Duodenal mucosa (tissue), 2 donors: Measurements from ENCODE around the gene ERV3-1.
A peak's percentile ranks its signal among the peaks of the same experiment; 100 is the strongest.
"Not testable (repeated sequence)": the region's sequence is repeated elsewhere in the genome, so short reads cannot be mapped to it uniquely, and the experiment has no call there.

Source experiments
- H3K27ac ChIP-seq: one replicate; pipeline ENCODE4 v1.7.0; 2013; ENCODE audit warnings: low read depth, low read length
- H3K27me3 ChIP-seq, 2 donors: one replicate each; pipeline ENCODE4 v1.7.0; 2013; ENCODE audit warnings: low read length in 2 of 2, control low read depth in 1 of 2; ENCODE audit not compliant: insufficient read depth in 2 of 2, control insufficient read depth in 1 of 2
- H3K36me3 ChIP-seq, 2 donors: one replicate each; pipeline ENCODE4 v1.7.0; 2013; ENCODE audit warnings: low read length in 2 of 2, control low read depth in 1 of 2; ENCODE audit not compliant: insufficient read depth in 2 of 2, control insufficient read depth in 1 of 2
- H3K4me1 ChIP-seq, 2 donors: one replicate each; pipeline ENCODE4 v1.7.0; 2013; ENCODE audit warnings: low read length in 2 of 2, control low read depth in 1 of 2; ENCODE audit not compliant: insufficient read depth in 2 of 2, control insufficient read depth in 1 of 2
- H3K4me3 ChIP-seq, 2 donors: one replicate each; pipeline ENCODE4 v1.7.0; 2013; ENCODE audit warnings: low read length in 2 of 2, low read depth in 1 of 2
- H3K9ac ChIP-seq, 2 donors: one replicate each; pipeline ENCODE4 v1.7.0; 2013; ENCODE audit warnings: low read length in 2 of 2, low read depth in 1 of 2
- H3K9me3 ChIP-seq, 2 donors: one replicate each; pipeline ENCODE4 v1.7.0; 2013; ENCODE audit warnings: low read length in 2 of 2, control low read depth in 1 of 2; ENCODE audit not compliant: control insufficient read depth in 1 of 2

The ERV3-1 gene

DNA sequence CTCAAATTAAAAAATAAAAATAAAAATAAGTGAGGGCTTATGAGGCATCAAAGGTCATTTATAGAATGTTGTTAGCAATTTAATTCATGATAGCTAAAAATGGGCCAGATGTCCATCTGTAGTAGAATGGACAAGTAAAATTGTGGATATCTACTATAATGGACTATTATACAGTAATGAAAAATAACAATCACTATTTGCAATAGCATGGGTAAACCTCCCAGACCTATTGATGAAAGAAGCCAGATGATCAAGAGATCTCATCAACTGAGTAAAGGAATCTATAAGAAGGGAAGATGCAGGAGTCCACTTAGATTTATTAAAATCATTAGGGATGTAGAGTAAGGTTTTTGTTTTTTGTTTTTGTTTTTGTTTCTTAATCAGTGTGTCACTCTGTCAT lies 29.0 kb upstream of the ERV3-1 start:
- H3K36me3 ChIP-seq, H3K4me1 ChIP-seq, H3K27me3 ChIP-seq, H3K27ac ChIP-seq, H3K9me3 ChIP-seq, H3K9ac ChIP-seq, H3K4me3 ChIP-seq: not testable (repeated sequence)

DNA sequence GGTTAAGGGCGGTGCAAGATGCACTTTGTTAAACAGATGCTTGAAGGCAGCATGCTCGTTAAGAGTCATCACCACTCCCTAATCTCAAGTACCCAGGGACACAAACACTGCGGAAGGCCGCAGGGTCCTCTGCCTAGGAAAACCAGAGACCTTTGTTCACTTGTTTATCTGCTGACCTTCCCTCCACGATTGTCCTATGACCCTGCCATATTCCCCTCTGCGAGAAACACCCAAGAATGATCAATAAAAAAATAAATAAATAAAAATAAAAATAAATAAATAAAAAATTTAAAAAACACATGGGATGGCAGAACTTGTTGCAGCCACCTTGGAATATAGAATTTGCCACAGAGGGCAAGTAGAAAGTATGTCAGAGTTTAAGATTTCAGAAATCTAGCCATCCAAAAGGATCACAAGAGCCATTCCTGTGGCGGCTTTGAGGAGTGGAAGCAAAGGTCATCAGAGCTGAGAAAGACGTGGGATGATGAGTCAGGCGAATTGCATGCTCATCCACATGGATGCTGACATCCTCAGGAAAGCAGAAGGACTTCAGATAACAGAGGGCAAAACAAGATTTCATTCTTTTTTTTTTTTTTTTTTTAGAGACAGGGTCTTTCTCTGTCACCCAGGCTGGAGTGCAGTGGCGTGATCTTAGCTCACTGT lies 27.8 kb upstream of the ERV3-1 start:
- not testable (repeated sequence) for H3K36me3 ChIP-seq, H3K9me3 ChIP-seq, H3K4me1 ChIP-seq, H3K27me3 ChIP-seq, H3K27ac ChIP-seq, H3K9ac ChIP-seq, H3K4me3 ChIP-seq

DNA sequence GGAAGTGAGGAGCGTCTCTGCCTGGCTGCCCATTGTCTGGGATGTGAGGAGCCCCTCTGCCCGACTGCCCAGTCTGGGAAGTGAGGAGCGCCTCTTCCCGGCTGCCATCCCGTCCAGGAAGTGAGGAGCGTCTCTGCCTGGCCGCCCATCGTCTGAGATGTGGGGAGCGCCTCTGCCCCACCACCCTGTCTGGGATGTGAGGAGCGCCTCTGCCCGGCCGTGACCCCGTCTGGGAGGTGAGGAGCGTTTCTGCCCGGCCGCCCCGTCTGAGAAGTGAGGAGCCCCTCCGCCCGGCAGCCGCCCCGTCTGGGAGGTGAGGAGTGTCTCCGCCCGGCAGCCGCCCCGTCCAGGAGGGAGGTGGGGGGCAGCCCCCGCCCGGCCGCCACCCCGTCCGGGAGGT lies 26.9 kb upstream of the ERV3-1 start:
- not testable (repeated sequence) for H3K9ac ChIP-seq, H3K27ac ChIP-seq, H3K4me1 ChIP-seq, H3K27me3 ChIP-seq, H3K36me3 ChIP-seq, H3K4me3 ChIP-seq, H3K9me3 ChIP-seq

DNA sequence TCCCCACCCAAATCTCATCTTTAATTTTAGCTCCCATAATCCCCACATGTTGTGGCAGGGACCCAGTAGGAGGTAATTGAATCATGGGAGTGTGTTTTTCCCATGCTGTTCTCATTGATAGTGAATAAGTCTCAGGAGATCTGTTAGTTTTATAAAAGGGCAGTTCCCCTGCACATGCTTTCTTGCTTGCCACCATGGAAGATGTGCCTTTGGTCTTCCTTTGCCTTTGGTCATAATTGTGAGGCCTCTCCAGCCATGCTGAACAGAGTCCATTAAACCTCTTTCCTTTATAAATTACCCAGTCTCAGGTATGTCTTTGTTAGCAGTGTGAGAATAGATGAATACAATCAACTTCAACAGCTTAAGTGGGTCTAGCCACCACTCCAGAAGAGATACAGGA lies 18.5 kb upstream of the ERV3-1 start:
- H3K9me3 ChIP-seq = not testable (repeated sequence)

DNA sequence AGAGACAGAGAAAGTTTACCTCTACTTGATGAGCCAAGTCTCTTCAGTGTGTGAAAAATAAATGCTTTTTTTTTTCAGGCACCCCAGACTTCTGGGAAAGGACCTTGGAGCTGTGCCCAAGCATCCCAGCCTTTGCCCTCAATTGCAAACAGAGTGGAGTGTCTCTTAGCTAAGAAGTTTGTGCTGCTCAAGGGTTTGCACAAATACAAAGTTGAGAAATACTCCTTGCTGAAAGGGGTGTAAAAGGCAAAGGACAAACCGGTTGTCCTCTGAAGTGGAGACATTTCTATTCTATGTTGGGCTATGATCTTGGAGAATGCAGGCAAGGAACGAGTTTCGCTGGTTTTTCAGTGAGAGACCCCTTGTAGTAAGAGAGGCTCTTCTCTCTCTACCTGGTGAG lies 14.5 kb upstream of the ERV3-1 start:
- not testable (repeated sequence) for H3K27me3 ChIP-seq, H3K4me3 ChIP-seq, H3K4me1 ChIP-seq, H3K9ac ChIP-seq, H3K36me3 ChIP-seq, H3K9me3 ChIP-seq, H3K27ac ChIP-seq

More for the DNA sequence above, 18.5 kb upstream of the ERV3-1 start:
- H3K4me1 ChIP-seq, H3K36me3 ChIP-seq, H3K9ac ChIP-seq, H3K27ac ChIP-seq, H3K27me3 ChIP-seq, H3K4me3 ChIP-seq: not testable (repeated sequence)

DNA sequence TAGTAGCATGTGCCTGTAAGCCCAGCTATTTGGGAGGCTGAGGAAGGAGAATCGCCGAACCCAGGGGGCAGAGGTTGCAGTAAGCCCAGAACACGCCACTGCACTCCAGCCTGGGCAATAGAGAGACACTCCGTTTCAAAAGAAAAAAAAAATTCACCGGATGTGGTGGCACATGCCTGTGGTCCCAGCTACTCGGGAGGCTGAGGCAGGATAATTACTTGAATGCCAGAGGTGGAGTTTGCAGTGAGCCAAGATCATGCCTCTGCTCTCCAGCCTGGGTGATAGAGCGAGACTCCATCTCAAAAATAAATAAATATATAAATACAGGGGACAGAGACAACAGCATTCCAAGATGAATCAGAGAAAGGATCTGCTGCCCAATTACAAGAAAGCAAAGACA lies 3.4 kb upstream of the ERV3-1 start:
- not testable (repeated sequence) for H3K27me3 ChIP-seq, H3K27ac ChIP-seq, H3K36me3 ChIP-seq, H3K9ac ChIP-seq, H3K9me3 ChIP-seq, H3K4me1 ChIP-seq, H3K4me3 ChIP-seq

DNA sequence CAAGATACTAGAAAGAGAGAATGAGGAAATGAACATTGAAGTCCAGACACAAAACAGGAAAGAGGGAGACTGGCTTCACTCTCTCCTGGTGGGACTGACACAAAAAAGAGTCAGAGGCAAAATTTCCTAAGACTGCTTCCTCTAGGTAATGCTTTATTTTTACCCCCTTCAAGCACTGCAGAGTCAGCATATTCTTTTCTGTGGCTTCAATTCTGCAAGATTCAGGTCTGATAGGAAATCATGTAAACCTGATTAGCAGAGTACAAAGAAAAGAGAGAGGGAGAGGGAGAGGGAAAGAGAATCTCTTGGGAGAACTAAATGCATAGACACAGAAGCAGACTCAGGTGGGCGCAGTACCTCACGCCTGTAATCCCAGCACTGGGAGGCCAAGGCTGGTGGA lies 2.9 kb upstream of the ERV3-1 start:
- not testable (repeated sequence) for H3K9ac ChIP-seq, H3K27ac ChIP-seq

DNA sequence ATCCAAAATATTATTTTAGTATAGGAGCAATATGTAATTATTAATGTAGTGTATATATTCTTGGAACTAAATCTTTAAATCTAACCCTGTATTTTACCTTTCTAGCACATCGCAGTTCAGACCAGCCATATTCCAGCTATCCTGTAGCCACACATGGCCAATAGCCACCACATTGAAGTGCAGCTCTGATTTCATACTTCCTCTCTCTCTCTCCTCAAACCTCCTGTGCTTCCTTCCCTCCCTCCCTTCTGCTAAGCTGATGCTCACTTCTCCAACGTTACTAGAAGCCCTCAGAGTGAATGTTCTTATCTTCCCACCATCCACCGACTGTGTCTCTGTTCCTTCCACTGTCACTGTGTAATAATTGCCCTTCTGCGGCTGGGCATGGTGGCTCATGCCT lies 549 bp upstream of the ERV3-1 start:
- not testable (repeated sequence) for H3K4me1 ChIP-seq

More for the DNA sequence above, 2.9 kb upstream of the ERV3-1 start:
- not testable (repeated sequence) for H3K4me3 ChIP-seq, H3K9me3 ChIP-seq, H3K27me3 ChIP-seq, H3K36me3 ChIP-seq, H3K4me1 ChIP-seq

DNA sequence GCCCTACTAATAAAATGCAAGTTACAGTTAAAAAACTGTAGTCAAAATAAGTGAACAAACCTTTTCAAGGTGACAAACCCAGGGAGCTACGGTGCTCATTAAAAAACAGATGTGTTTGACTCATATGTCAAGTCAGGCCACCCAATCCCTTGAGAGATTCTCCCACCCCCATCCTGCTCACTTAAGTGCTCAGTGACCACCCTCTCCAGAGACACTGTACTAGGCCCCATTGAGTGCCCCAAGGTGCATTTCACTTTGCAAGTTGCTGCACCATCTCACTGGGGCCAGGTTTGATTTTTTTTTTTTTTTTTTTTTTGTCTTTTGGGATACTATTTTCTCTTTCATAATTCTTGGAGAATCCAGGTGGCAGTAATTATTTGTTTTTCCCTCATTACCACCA lies 1.9 kb downstream of the ERV3-1 start:
- H3K9ac ChIP-seq = no peak overlapping the region
- H3K36me3 ChIP-seq = peaks cover 0 to 5% of the 10 kb centered on the region in 2 donors
- peaks cover 0 to 9% of the 10 kb centered on the region in 2 donors for H3K4me1 ChIP-seq
- H3K9me3 ChIP-seq = peaks cover 0 to 5% of the 10 kb centered on the region in 2 donors
- H3K27ac ChIP-seq = no peak overlapping the region
- no peaks in the 10 kb centered on the region for H3K27me3 ChIP-seq
- H3K4me3 ChIP-seq = no peak overlapping the region

More for the DNA sequence above, 549 bp upstream of the ERV3-1 start:
- H3K9ac ChIP-seq = peak overlapping the region in 1 of 2 donors; percentile 85
- not testable (repeated sequence) for H3K4me3 ChIP-seq, H3K9me3 ChIP-seq, H3K27ac ChIP-seq, H3K27me3 ChIP-seq, H3K36me3 ChIP-seq

DNA sequence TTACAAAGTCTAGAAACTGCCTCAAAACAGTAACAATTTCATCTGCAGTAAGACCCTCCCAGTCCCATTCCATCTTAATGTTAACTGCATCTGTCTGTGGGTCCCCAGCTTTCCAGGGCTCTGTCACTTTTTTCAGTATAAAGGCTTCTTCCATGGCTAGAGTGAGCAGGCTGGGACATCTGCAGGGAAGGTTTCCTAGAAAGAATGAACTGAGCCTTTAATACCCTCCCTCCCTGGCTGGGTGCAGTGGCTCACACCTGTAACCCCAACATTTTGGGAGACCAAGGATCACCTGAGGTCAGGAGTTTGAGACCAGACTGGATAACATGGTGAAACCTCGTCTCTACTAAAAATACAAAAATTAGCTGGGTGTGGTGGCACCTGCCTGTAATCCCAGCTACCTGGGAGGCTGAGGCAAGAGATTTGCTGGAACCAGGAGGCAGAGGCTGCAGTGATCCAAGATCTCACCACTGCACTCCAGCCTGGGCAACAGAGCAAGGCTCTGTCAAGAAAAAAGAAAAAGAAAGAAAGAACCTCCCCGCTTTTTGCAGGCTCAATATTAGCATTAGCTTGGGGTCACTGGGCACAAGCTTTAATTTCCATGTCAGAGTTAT lies 3.4 kb downstream of the ERV3-1 start:
- Histone ChIP-seq H3K4me1 (peaks cover 0 to 9% of the 10 kb centered on the region in 2 donors), H3K4me3 (no peak overlapping the region), H3K27me3 (no peaks in the 10 kb centered on the region), H3K36me3 (peaks cover 8 to 9% of the 10 kb centered on the region in 2 donors), H3K9me3 (peaks cover 8 to 17% of the 10 kb centered on the region in 2 donors), H3K9ac (no peak overlapping the region), H3K27ac (no peak overlapping the region)
